HFF-Myc (cell line): ENCODE measurements around the gene ARHGAP6.

ENCODE experiments used
- DNase-seq: peaks from one replicate; pipeline ENCODE4 v3.0.0-alpha.2; 2011; ENCODE audit warnings: low read depth; ENCODE audit errors: extremely low read depth
- H3K4me3 ChIP-seq: replicated peaks from 2 replicates; pipeline ENCODE4 v1.5.1; 2011; ENCODE audit warnings: low read depth, mild to moderate bottlenecking, control low read depth, low read length
- CTCF ChIP-seq: IDR thresholded peaks from 2 replicates; pipeline ENCODE4 v1.5.1; 2012; ENCODE audit warnings: mild to moderate bottlenecking, low read depth, low read length, control low read depth; ENCODE audit errors: missing control alignments

Gene ARHGAP6

GRCh38 chrX:11290416-11291102 lies 375.2 kb downstream of the ARHGAP6 start:
- no peak overlapping the region for H3K4me3 ChIP-seq
- no peak for DNase-seq
- TF ChIP-seq CTCF, result no peak

GRCh38 chrX:11287505-11287904 lies 378.2 kb downstream of the ARHGAP6 start:
- no peak for DNase-seq
- H3K4me3 ChIP-seq, result no peak overlapping the region
- TF ChIP-seq CTCF, result no peak

GRCh38 chrX:11285651-11286050 lies 380.1 kb downstream of the ARHGAP6 start:
- DNase-seq, result no peak
- no peak for TF ChIP-seq CTCF
- no peak overlapping the region for H3K4me3 ChIP-seq

GRCh38 chrX:11282043-11282442 lies 383.7 kb downstream of the ARHGAP6 start:
- no peak for TF ChIP-seq CTCF
- no peak for DNase-seq
- no peak overlapping the region for H3K4me3 ChIP-seq

- TF ChIP-seq CTCF, result no peak
- no peak for DNase-seq
- H3K4me3 ChIP-seq, result no peak overlapping the region
Observed at GRCh38 chrX:11273544-11273943, 392.2 kb downstream of the ARHGAP6 start.

- H3K4me3 ChIP-seq, result no peak overlapping the region
- DNase-seq, result no peak
- no peak for TF ChIP-seq CTCF
Observed at GRCh38 chrX:11272863-11273262, 392.9 kb downstream of the ARHGAP6 start.

GRCh38 chrX:11272290-11272689 lies 393.4 kb downstream of the ARHGAP6 start:
- no peak for DNase-seq
- no peak overlapping the region for H3K4me3 ChIP-seq

More at GRCh38 chrX:11272290-11272689, 393.4 kb downstream of the ARHGAP6 start:
- TF ChIP-seq CTCF, result no peak
